ENCODE results near the gene RHBDF2. TPM values are rescaled to one million over a fixed set of nuclear protein-coding genes. Genes with fewer than 3 reads are reported as not detected.

Gene RHBDF2
- 18.0 and 29.7 TPM in 2 replicates for total RNA-seq

GRCh38 chr17:76501018-76501826 lies at the start of gene RHBDF2:
Gene RHBDF2 (minus strand): TSS chr17:76501423. CDS start chr17:76481524, 19,899 bp downstream.

GRCh38 chr17:76539631-76540271 lies 38.5 kb upstream of the RHBDF2 start, which contains the start of gene PRCD:
Gene PRCD (plus strand): TSS chr17:76540044. CDS start chr17:76540142, 98 bp downstream.

GRCh38 chr17:76537578-76538280 lies 36.5 kb upstream of the RHBDF2 start, which contains the start of gene CYGB:
Gene CYGB (minus strand): TSS chr17:76537709. CDS start chr17:76537542, 167 bp downstream.

GRCh38 chr17:76467366-76467765 lies 33.9 kb downstream of the RHBDF2 start, which contains the start of gene AANAT:
Gene AANAT (plus strand): TSS chr17:76467603. CDS start chr17:76468747, 1,144 bp downstream.

GRCh38 chr17:76452660-76453430 lies 48.4 kb downstream of the RHBDF2 start, which contains the start of gene UBE2O:
Gene UBE2O (minus strand): TSS chr17:76453152. CDS start chr17:76453141, 11 bp downstream.

Other genes with a start within 250 kb of the RHBDF2 start
- gene UBALD2, start 236.1 kb downstream of the RHBDF2 start, total RNA-seq = 8.4 and 11.1 TPM in 2 replicates
- 2.0 and 3.2 TPM in 2 replicates for gene QRICH2, start 193.1 kb downstream of the RHBDF2 start, total RNA-seq
- 83.8 and 85.9 TPM in 2 replicates for gene PRPSAP1, start 147.5 kb downstream of the RHBDF2 start, total RNA-seq
- gene SPHK1, start 116.8 kb downstream of the RHBDF2 start, total RNA-seq = 138 and 156 TPM in 2 replicates
- gene UBE2O, start 48.3 kb downstream of the RHBDF2 start, total RNA-seq = 26.1 and 26.8 TPM in 2 replicates
- gene AANAT, start 33.8 kb downstream of the RHBDF2 start, total RNA-seq = not detected in 2 replicates
- gene CYGB, start 36.3 kb upstream of the RHBDF2 start, total RNA-seq = 0.38 and 0.65 TPM in 2 replicates
- under 0.01 TPM in 1 of 2 replicates, not detected in the other for gene PRCD, start 38.6 kb upstream of the RHBDF2 start, total RNA-seq
- gene ST6GALNAC2, start 84.4 kb upstream of the RHBDF2 start, total RNA-seq = under 0.01 and 0.10 TPM in 2 replicates
- gene ST6GALNAC1, start 142.3 kb upstream of the RHBDF2 start, total RNA-seq = not detected in 2 replicates
- gene MXRA7, start 209.5 kb upstream of the RHBDF2 start, total RNA-seq = 142 and 166 TPM in 2 replicates
- gene JMJD6, start 225.2 kb upstream of the RHBDF2 start, total RNA-seq = 14.0 and 19.0 TPM in 2 replicates
- gene METTL23, start 225.4 kb upstream of the RHBDF2 start, total RNA-seq = 19.9 and 22.9 TPM in 2 replicates
- 187 and 236 TPM in 2 replicates for gene SRSF2, start 235.9 kb upstream of the RHBDF2 start, total RNA-seq
- gene MFSD11, start 236.7 kb upstream of the RHBDF2 start, total RNA-seq = 27.8 and 36.5 TPM in 2 replicates